GM04504 (cell line): Measurements from ENCODE around the gene SPATA31E1.
"Not testable (repeated sequence)": the region's sequence is repeated elsewhere in the genome, so short reads cannot be mapped to it uniquely, and the experiment has no call there.

ENCODE experiments used
- DNase-seq: peaks from one replicate; pipeline ENCODE4 v3.0.0-alpha.2; 2012; ENCODE audit warnings: low read depth

The SPATA31E1 gene

GRCh38 chr9:87886210-87886932, 3.7 kb downstream of the SPATA31E1 start:
- DNase-seq, result no peak

GRCh38 chr9:87886933-87887505, 4.3 kb downstream of the SPATA31E1 start:
- no peak for DNase-seq

- no peak for DNase-seq
Observed at GRCh38 chr9:87887661-87888480, 5.2 kb downstream of the SPATA31E1 start.

DNA sequence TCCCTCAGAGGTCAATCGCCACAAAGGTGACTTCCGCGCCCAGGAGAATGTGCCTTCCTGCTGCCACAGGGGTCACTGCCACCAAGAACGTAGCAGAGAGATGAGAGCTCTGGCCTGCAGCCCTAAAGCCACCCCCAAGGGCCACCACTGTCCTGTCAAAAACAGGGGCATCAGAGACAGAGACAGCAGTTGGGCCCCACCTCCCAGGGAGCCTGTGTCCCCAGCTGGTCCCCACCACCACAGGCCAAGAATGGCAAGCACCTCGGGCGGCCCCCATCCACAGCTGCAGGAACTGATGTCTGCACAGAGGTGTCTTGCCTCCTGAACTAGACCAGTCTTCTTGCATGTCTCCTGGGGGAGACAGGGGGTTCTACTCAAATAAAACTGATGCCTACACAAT, 5.8 kb downstream of the SPATA31E1 start:
- DNase-seq, result no peak

- DNase-seq, result no peak
Observed at GRCh38 chr9:87889065-87889881, 6.6 kb downstream of the SPATA31E1 start.

GRCh38 chr9:87889882-87890252, 7.2 kb downstream of the SPATA31E1 start:
- DNase-seq, result no peak

DNA sequence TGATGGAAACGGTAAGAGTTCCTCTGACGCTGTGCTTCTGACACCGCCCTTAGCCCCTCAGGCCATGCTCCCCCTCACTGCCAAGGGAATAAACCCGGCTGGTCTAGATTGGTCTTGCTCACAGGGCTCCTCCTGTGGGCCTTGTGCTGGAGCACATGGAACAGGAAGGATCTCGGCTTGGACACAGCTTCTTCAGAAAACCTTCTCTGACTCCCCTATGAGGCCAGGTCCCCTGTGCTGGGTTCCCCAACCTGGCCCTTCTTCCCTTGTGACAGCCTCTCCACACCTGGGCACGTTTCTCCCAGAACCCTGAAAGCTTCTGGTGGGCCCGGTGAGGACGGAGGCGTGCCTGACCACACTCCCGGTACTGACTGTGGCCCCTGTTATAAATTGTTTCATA, 8.2 kb downstream of the SPATA31E1 start:
- no peak for DNase-seq

GRCh38 chr9:87891754-87892153, 9.1 kb downstream of the SPATA31E1 start:
- no peak for DNase-seq

GRCh38 chr9:87892956-87893355, 10.3 kb downstream of the SPATA31E1 start:
- no peak for DNase-seq

GRCh38 chr9:87894998-87895625, 12.4 kb downstream of the SPATA31E1 start:
- no peak for DNase-seq

DNA sequence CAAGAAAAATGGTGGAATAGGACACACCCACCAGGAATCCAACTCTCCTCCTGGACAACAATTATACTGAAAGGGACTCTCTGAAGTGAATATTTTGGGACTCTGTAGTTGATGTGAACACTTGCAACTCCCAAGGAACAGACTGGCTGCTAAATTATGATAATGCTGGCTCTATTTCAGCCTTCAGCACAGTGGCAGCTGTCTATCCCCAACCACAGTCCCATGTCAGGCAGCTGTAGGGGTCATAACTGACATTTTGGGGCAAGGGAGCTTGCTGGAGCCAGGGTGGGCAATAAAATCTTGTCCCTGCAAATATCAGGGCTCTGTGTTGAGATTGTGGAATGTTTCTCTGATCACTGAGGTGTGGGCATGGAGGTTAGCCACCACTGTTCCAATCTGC, 14.2 kb downstream of the SPATA31E1 start:
- DNase-seq, result no peak

DNA sequence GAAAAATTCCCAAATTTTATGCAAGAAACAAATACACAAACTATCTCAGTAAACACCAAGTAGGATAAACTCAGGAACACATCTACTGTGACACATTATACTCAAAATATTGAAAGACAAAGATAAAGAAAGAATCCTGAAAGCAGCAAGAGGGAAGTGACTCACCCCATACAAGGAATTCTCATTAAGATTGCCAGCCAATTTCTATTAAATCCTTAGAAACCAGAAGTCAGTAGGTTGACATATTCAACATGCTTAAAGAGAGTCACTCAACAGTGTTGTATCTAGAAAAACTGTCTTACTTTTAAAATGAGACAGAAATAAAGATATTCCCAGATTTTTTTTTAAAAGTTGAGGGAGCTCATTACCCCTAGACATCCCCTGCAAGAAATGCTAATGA, 15.5 kb downstream of the SPATA31E1 start:
- peak; percentile 16 for DNase-seq

GRCh38 chr9:87902371-87902770, 19.7 kb downstream of the SPATA31E1 start:
- DNase-seq, result not testable (repeated sequence)

DNA sequence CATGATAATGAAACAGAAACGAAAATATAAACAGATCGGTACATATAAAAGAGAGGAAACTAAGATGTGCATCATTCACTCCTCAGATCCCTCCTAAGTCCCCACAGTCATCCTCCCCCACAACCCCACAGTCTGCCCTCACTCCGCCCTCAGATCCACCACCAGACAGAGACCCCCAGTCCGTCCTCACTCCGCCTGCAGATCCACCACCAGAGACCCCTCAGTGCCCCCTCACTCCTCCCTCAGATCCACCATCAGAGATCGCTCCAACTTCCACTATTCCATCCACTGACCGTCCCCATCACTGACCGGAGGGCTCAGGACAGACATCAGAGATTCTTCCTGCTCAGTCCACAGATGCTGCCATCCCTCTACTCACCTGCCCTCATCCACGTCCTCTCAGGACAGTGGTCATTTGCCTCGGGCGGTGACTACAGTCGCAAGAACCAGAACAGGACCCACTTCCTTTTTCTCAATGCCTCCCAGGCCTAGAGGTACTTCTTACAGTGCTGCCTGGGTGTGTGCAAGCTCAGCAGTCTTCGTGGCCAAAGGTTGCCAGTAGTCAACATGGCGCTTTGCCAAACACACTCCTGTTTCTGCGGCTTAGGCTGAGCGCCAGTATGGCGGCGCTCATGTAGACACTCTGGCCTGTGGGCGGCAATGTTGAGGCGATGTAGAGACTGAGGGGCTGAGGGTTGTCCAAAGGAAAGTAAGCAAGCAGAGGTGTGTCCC, 26.8 kb downstream of the SPATA31E1 start:
- DNase-seq, result no peak

GRCh38 chr9:87910821-87911220, 28.1 kb downstream of the SPATA31E1 start:
- peak; percentile 11 for DNase-seq

DNA sequence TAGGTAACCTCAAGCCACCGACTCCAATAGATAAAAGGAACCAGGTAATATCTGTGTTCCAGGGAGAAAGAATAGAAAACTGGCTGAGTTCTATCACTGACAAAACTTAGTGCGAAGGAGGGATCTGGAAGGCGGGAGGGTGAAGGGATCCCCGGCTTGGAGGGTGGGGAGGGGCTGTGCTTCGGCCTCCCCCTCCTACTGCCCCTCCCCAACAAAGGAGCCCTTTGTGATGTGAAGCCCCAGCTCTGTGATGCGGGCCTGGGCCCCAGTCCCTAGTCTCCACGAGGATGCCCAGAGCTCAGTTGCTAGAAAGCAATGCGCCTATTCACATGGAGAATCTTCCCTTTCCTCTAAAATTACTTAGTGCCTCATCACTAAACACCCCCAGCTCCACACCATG, 35.0 kb downstream of the SPATA31E1 start, which contains the start of gene SPATA31C1:
Gene SPATA31C1 (plus strand): TSS at position 301 of the 400 bp plus-strand sequence.
- not testable (repeated sequence) for DNase-seq

DNA sequence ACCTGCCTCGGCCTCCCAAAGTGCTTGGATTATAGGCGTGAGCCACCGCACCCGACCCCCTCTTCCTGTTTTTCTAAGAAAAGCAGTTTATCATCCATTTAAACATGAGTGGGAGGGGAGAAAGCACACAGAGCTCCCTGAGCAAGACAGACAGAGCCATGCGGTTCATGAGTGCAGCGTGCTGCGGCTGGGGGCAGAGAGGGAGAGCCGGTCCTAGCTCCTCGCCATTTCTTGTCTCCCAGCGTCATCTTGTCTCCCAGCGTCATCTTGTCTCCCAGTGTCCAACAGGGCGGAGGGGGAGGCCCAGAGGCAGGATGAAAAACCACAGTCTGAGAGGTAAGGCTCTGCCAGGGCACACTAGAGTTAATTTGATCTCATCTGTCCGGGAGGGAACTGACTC, 36.3 kb downstream of the SPATA31E1 start:
- not testable (repeated sequence) for DNase-seq

- DNase-seq, result not testable (repeated sequence)
Observed at GRCh38 chr9:87921561-87921960, 38.9 kb downstream of the SPATA31E1 start.

DNA sequence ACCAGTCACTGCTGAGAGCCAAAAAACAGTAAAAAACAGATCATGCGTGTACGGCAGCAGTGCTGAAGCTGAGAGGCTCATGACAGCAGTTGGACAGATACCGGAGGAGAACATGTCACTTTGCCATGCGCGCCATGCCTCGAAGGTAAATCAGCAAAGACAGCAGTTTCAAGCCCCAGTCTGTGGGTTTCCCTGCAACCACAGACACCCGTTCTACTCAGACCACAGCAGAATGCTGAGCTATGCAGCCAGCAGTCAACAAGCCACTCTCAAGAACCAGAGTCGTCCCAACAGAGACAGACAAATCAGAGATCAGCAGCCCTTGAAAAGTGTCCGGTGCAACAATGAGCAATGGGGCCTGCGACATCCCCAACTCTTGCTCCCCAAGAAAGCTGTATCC, 40.3 kb downstream of the SPATA31E1 start:
- DNase-seq, result not testable (repeated sequence)

DNA sequence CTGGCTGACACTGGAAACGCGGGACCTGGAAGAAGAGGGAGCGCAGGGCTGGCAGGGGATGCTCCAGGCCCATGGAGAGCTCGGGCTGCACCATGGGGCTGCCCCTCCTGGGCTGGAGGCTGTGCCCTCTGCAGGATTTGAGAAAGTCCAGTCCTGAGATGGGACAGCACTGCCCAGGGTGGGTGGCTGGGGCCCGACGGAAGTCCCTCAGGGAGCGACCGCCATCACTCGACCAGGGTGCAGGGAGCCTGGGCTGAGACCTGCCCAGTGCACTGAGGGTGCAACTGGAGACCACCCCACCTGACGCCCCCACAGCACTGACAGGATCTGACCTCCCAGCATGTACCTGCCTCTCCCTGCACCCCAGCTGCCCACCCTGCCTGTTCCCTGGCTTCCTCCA, 42.2 kb downstream of the SPATA31E1 start:
- DNase-seq, result not testable (repeated sequence)

DNA sequence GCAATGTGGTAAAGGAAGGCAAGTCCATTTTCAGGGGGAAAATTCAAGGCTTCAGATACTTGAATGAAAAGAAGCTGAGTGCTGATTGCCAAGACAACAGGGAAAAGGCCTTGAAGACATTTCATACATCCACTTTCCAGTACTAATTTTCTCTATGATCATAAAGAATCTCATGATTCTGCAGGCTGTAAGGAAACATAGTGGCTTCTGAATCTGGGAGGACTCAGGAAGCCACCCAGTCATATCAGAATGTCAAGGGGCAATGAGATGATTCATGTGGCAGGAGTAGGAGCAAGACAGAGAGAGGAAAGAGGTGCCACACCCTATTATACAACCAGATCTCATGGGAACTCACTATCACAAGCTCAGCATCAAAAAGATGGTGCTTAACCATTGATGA, 46.5 kb downstream of the SPATA31E1 start:
- not testable (repeated sequence) for DNase-seq
